ENCODE measurements around the gene RPS27L.

The RPS27L gene

DNA sequence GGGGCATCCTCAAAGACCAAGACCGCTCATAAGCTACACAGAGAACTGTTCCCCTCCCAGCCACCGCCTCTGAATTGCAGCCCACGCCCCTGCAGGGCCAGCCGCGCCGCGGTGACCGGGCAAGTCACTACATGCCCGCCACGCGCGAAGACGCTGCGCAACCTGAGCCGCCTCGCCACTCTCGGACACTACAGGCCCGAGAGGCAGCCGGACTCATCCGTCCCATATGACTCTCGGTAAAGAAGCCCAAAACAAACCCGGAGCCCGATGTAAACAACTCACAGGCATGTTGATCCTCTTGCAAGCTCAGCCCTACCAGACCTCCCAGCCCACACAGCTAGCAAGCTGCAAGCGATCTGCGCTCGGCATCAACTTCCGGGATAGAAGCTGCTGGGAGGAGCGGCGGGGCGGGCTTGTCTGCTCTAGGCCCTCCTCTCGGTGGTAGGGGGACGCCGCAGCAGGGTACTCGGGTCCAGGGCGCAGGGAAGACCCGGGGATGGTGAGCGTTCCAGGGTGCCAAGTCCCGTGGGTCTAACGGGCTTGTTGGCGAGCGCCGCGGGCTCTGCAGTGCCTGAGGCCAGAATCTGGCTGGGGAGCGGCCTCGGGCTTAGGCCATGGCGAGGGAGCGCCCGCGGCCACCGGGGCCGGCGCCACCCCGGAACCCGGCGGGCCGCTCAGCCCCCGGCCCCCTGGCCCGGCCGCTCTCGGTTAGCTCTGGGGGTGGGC lies at the start of gene RPS27L:
Gene RPS27L (minus strand): TSS at position 360 of the 726 bp plus-strand sequence. CDS start 72 bp downstream, at position 288.
- DNase-seq (ENCODE audit: low read depth): peak; percentile 93
- TF ChIP-seq, protein P1, sequence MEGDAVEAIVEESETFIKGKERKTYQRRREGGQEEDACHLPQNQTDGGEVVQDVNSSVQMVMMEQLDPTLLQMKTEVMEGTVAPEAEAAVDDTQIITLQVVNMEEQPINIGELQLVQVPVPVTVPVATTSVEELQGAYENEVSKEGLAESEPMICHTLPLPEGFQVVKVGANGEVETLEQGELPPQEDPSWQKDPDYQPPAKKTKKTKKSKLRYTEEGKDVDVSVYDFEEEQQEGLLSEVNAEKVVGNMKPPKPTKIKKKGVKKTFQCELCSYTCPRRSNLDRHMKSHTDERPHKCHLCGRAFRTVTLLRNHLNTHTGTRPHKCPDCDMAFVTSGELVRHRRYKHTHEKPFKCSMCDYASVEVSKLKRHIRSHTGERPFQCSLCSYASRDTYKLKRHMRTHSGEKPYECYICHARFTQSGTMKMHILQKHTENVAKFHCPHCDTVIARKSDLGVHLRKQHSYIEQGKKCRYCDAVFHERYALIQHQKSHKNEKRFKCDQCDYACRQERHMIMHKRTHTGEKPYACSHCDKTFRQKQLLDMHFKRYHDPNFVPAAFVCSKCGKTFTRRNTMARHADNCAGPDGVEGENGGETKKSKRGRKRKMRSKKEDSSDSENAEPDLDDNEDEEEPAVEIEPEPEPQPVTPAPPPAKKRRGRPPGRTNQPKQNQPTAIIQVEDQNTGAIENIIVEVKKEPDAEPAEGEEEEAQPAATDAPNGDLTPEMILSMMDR (conservative IDR thresholded peaks at IDR 0.05; ENCODE audit: control insufficient read depth, insufficient read depth, low read depth, low read length): no peak
- H3K4me3 ChIP-seq (ENCODE audit: control insufficient read depth, low read depth, low read length): peak within 1 kb of the TSS; percentile 58

DNA sequence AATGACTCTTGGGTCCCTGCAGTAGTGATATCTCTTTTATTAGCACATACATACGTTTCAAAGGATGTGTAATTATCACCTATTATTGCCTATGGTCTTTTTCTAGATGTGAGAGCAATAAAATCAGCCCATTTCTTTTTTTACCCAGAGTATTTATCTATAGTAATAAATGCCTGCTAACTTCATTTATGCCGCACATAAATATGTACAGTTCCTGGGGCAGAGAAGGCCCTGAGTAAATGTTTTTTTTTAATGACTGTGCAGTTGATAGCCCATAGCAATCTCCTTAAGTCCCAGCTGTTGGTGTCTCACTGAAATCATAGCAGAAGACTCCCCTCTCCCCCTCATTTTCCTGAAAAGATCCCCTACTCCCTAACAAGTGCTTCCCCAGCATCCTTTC lies 48.8 kb upstream of the RPS27L start:
- TF ChIP-seq, protein P1 (conservative IDR thresholded peaks at IDR 0.05; ENCODE audit: control insufficient read depth, insufficient read depth, low read depth, low read length): no peak
- no peak for DNase-seq (ENCODE audit: low read depth)

DNA sequence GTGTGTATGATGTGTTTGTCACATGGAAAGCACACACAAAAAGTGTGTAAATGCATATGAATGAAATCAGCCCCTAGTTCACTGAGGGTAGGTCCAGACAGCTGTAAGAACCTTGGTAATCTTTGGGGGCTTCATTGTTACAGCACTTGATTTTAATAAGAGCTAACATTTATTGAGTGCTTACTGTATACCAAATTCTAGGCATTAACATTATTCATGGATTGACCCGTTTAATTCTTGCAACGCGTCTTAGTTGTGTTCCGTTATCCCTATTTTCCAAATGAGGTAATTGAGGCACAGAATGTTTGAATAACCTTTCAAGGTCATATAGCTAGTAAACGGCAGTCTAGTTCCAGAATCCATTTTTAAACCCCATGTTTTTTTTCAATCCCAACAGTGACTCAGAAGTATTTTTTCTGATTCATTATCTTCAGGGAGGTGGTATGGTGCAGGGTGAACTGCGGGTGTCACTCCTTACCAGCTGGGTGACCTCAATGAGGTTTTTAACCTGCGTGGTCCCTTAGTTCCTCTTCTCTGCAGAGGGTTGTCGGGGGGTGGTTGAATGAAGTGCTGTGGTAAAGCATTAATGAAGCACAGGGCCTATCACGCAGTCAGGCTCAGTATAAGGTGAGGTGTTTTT lies 46.3 kb upstream of the RPS27L start:
- peak; percentile 56 for DNase-seq (ENCODE audit: low read depth)
- TF ChIP-seq, protein P1 (conservative IDR thresholded peaks at IDR 0.05; ENCODE audit: control insufficient read depth, insufficient read depth, low read depth, low read length): no peak
- no peak overlapping the region for H3K4me3 ChIP-seq (ENCODE audit: control insufficient read depth, low read depth, low read length)

More for the DNA sequence above, 48.8 kb upstream of the RPS27L start:
- H3K4me3 ChIP-seq (ENCODE audit: control insufficient read depth, low read depth, low read length): no peak overlapping the region

DNA sequence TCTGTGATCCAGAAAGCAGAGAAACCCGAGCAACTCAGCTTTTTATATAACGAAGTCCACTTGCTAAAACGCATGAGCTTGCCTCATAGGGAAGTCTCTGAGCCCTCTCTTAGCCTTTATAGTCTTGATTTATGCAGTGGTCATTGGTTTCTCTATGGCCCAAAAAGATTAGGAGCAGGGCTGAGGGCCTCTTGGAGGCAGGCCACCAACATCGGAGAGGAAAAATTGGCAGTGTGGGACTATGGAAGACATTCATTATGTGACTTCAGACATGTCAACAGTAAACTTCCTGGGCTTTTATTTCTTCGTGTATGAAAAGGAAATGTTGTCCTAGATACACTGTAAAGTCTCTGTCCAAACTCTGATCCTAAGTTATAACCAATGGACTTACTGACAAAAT lies 45.6 kb upstream of the RPS27L start:
- TF ChIP-seq, protein P1 (conservative IDR thresholded peaks at IDR 0.05; ENCODE audit: control insufficient read depth, insufficient read depth, low read depth, low read length): no peak
- H3K4me3 ChIP-seq (ENCODE audit: control insufficient read depth, low read depth, low read length): no peak overlapping the region
- no peak for DNase-seq (ENCODE audit: low read depth)

DNA sequence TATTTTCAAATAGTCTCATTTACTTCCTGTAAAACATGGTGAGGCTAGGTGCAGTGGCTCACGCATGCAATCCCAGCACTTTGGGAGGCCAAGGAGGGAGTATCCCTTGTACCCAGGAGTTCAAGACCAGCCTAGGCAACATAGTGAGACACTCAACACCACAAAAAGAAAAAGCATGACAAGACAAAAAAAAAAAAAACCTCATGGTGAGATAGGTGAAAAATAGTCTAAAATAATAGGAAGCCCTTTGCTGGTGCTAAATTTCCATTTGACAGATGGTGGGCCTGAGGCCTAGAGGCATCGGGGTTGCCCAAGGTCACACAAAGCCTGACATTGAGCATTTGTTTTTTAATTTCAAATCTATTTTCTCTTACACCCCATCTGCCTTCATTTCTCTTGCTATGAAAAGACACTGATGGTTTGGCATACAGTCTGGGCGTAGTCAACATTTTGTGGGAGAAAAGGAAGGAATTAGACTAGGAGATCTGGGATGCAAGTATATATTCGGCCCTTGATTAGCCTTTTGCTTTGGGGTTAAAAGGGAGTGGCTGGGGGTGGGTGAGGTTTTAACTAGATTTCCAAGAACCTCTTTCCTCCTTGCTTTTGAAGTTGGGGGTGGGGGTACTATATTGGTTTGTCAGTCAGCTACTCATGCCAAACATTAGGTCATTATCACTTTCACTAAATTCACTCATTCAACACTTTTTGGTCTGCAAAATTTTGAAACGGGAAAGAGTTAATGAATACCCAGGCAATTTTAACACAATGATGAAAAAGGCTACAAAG lies 43.4 kb upstream of the RPS27L start:
- TF ChIP-seq, protein P1 (conservative IDR thresholded peaks at IDR 0.05; ENCODE audit: control insufficient read depth, insufficient read depth, low read depth, low read length): no peak
- no peak overlapping the region for H3K4me3 ChIP-seq (ENCODE audit: control insufficient read depth, low read depth, low read length)
- no peak for DNase-seq (ENCODE audit: low read depth)

DNA sequence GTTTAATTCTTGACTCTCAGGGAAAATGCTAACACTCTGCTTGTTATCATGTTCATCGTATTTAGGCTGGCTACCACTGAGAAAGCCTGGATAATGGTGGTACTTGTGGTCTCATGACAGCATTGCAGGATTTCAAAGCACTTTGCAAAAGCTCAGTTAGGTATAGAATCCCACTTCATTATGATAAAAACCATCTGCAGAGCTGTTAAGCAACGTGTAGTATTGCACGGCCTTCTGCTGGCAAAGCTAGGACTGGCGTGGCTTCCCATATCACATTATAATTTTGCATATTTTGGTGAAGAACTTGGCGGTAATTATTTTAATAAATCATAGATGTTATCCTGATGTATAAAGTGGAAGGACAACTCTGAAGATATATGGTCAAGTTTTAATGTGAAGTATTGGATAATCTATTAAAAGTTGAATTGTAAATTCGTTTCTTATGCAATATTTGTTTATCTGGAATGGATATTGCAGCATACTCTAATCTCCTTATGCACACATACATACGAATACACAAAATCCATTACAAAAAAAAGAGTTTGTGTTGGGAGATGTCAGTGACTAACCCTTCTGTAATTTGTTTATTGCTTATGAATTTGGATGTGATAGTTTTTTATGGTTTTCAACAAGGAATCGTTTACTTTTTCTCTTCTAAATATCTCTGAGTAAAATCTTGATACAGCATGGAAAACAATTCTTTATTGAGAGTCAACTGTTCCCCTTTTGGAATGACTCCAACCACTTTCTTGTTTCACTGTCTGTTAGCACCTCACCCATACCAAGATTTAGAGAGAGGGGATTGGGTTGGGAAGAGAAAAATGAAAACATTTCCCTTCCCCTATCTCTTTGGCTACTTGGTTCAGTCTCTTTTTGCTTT lies 41.3 kb upstream of the RPS27L start:
- H3K4me3 ChIP-seq (ENCODE audit: control insufficient read depth, low read depth, low read length): no peak overlapping the region
- TF ChIP-seq, protein P1 (conservative IDR thresholded peaks at IDR 0.05; ENCODE audit: control insufficient read depth, insufficient read depth, low read depth, low read length): no peak
- no peak for DNase-seq (ENCODE audit: low read depth)
